DMS79 (cell line): Measurements from ENCODE around the gene DPYSL5.

Experiments used
- DNase-seq: peaks from one replicate; lab custom pipeline; 2025; lab: John Stamatoyannopoulos, UW

The DPYSL5 gene

GRCh38 chr2:26969077-26969844 is 121.3 kb downstream of the DPYSL5 start:
- DNase-seq, result no peak

DNA sequence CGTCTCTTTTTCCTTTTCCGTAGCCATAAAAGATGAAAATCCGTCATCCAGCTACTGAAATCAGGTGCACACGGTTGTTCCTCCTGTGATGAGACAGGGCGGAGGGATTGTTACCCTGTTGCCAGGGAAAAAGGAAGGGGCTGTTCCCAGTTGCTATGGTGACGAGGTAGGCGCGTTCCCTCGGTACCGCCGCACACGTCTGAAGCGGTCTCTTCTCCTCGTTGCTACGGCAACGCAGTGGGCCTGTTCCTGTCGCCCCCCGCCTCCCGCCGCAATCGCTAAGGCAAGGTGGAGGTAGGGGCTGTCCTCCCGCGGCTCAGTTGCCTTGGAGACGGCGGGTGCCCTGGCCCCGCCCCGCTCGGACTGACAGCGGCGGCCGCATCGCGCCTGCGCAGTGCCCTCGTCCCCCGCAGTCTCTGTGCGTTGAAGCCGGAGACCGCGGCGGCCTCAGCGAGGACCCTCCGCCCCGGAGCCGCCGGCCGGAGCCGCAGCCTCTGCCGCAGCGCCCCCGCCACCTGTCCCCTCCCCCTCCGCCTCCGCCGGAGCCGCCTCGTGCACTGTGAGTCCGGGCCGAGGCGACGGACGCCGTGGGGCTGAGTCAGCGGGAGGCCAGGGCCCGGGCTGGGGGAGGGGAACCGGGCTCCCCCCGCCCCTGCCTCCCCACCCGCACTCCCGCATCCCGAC is 122.5 kb downstream of the DPYSL5 start, which contains the start of gene MAPRE3:
MAPRE3 (plus strand) TSS at position 394 of the 684 bp plus-strand sequence. CDS start 51,582 bp downstream, outside the sequence.
- DNase-seq, result peak; percentile 93

DNA sequence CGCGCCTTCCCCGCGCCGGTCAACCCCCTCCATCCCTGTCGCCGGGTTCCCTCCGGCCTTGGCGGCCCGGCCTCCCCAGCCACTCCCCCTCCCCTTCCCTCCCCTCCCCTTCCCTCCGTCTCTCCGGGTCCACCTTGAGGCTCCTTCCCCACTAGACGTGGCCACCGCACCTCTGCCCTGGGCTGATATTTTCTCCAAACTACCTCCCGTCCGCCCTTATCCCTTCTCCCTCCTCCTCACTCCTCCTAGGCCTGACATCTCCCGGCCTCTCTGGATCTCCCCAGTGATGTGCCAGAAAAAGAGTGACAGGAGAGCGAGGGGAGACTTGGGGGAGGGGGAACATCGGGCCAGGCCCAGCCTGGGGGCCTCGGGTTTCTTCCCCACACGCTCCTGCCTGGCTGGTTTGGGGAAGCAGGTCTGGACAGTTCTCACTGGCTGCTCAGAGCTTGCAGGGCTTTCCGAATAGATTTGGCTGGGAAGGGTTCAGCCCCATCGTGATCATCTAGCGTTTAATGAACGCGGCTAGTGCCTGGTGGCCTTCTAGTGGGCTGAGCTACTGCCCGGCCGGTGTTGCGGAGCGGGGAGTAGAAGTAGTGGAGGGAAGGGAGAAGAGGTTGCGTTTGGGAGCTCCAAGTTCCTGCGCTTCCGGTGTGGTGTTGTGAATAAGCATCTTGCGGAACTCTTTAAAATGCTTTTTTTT is 123.1 kb downstream of the DPYSL5 start:
- no peak for DNase-seq

DNA sequence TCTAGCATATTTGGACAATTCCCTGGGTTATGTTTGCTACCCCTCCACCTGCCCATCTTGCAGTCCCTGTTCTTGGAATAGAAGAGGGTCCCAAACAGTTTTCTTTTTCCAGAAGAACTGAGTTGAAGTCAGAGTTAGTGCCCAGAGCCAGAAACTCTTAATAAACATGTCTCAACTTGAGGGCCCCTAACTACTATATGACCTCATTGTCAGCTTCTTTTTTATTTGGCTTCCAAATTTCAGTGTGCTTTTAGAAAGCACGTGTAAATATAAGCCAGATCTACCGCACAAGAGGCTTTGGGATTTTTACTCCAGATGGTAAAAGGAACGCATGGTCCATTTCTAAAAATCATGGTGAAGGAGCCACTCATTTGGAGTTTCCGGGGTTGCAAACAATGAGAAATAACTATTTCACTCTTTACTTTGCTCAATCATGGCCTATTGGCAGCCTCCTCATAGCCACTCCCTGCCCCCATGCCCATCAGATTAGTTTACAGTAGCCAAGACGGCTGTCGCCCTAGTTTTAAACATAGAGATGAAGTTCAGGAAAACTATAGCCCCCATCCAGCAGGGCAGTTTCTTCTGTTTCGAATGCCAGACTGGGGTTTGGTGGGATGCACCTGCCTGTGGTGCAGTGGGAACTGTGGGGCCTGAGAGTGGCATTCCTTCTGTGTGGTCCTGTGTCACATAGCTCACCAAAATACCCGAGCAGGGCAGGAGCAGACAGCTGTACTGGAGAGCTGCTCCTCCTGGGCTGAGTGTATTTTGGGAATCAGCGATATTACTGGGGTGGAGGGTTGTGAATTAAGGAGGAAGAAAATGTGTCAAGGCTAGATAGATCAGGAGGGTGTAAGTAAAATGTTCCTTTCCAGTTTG is 124.2 kb downstream of the DPYSL5 start:
- no peak for DNase-seq

GRCh38 chr2:26974352-26974751 is 126.4 kb downstream of the DPYSL5 start:
- DNase-seq, result no peak

DNA sequence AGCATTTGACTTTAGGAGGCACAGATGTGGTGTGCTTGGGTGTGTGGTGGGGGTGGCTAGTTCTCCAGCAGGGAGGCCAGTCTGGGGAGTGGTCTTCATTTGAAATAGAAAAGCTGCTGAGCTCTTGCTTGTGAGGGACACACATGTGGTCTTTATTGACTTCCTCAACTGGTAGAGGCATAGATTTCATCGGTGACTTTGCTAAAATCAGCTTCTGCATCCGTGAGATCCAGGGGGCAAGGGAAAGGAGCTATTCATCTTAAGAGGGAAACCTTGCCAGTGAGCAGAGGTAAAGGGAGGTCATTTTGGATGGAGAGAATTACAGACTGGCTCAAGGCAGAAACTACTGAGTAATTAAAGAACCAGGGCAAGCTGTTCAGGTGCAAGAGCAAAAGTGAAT is 127.2 kb downstream of the DPYSL5 start:
- no peak for DNase-seq

DNA sequence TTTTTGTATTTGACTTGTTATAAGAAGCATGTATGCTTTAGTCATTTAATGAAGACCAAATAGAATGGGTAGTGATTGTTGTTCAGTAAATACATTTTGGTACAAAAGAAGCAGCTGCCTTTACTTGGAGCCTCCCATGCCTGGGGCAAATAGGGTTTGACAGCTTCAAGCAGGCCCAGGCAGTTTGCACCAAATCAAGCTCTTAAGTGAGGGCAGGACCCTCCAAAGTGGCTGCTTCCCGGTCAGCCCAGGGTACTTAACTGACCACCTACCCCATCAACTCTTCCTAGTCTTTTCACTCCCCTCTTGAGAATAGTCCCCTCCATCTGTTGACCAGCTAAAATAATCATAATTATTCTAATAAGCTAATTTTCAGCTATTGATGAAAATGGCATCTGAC is 127.7 kb downstream of the DPYSL5 start:
- DNase-seq, result no peak

GRCh38 chr2:26976237-26976636 is 128.3 kb downstream of the DPYSL5 start:
- no peak for DNase-seq

GRCh38 chr2:26977012-26977411 is 129.1 kb downstream of the DPYSL5 start:
- DNase-seq, result no peak

- DNase-seq, result peak; percentile 67
These were observed 130.2 kb downstream of the DPYSL5 start for GRCh38 chr2:26978061-26978596.

- DNase-seq, result no peak
These were observed 131.8 kb downstream of the DPYSL5 start for GRCh38 chr2:26979741-26980140.

DNA sequence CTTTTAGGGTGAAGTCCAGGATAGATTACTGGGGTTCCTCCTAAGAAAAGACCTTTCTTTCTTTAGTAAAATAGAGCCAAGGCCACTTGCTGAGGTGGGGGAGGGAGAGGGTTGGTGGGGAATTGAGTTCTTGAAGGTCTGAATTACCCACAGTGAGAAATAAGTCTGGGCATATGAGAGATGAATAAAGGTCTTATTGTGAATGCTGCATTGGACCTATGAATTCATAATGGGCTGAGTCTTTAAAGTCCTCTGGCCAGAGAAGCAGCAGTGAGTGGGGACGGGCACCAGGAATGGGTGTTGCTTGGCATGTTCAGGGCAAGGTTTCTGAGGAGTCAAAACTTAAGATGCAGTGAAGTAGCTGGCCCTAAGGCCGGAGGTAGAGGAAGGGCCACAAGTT is 133.0 kb downstream of the DPYSL5 start:
- DNase-seq, result no peak

DNA sequence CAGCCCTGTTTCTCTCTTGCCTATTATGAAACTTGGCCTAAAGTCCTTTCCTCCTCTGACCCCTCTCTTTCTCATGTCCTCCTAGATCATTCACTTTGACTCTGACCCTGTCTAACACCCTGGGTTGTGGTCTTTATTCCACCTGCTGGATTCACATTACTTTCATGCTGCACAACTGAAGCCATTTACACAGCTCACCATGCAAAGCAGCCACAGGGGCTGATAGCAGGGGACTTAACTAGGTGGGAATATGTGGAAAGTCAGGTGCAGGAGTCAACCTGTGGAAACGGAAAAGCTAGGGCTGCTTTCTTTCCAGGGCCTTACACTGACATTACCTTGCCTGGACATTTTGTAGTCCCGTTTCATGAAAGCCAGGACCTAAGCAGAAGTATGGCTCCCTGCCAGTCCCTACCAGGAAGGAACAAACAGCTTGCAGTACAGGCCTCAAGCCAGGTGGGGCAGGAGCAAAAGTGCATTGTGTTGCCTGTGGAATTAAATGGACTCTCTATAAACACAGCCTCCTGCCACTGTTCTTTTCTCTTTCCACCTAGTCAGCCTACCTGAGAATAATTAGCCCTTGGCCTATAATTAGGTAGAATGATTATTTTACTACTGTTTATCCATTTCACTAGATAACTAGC is 134.3 kb downstream of the DPYSL5 start:
- peak; percentile 76 for DNase-seq

DNA sequence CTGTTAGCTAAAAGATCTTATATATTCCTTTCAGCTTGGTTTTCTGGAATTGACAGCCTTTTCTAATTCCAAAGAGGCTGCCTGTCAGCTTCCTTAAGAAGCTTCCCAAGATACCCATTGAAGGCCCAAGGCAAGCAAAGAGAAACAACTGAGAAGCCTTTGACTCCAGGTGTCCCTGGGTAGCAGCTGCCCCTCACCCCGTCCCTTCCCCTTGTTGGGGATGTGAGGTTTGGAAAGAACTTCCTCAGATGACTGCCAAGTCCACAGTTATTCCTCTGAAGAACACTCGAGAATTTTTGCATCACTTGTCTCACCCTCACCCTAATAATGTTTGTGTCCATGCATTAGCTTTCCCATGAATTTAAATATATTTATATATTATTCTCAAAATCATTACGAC is 135.8 kb downstream of the DPYSL5 start:
- DNase-seq, result peak; percentile 36

DNA sequence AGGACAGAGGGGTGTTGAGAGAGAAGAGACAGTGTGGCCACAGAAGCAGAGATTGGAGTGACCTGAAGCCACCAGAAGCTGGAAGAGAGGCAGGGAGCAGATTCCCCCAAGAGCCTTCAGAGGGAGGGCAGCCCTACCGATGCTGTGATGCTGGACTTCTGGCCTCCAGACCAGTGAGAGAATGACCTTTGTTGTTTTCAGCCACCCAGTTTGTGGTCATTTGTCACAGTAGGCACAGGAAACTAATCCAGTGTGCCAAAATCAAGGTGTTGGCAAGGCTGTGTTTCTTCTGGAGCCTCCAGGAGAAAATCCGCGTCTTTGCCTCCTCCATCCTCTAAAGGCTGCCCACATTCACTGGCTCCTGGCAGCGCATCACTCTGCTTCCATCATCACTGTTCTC is 137.9 kb downstream of the DPYSL5 start:
- DNase-seq, result no peak

GRCh38 chr2:26986576-26986975 is 138.6 kb downstream of the DPYSL5 start:
- no peak for DNase-seq

- DNase-seq, result no peak
These were observed 140.3 kb downstream of the DPYSL5 start for GRCh38 chr2:26988058-26988860.

DNA sequence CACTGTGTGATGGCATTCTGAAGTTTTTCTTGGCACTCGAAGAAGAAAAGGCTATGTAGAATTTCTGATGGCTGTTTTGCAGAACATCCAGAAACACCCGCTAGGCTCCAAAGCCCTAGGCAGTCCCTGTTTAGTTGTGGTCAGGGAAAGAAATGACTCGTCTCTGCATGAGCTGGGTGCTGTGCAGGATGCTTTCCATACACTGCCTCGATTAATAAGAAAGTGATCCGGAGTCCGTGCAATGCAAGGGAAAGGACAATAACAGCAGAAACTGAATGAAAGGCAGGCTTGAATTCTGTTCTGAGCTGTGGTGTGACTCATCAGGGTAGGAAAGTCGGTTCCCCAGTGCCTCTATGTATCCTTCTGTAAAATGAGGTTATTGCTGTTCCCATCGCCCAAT is 141.2 kb downstream of the DPYSL5 start:
- no peak for DNase-seq

- DNase-seq, result no peak
These were observed 143.8 kb downstream of the DPYSL5 start for GRCh38 chr2:26991717-26992116.

DNA sequence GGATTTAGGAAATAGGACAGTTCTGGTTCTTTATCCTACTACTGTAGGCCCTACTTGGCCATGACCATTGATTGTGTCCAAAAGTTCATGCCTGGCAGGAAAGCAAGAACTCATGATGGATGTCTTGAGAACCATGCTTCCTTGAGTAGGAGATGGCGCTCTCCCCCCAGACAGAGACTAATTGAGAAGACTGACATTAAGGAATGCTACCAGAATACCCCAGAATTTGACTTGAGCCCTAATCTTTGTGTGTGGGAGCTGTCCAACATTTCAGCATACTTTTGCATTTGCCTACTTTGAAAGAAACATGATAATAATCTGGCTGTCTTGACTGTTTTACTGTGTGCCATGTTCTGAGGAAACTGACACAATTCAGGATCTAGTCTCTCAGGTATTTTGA is 145.8 kb downstream of the DPYSL5 start:
- DNase-seq, result no peak
